ENCODE data around the gene PPM1J.

DNA sequence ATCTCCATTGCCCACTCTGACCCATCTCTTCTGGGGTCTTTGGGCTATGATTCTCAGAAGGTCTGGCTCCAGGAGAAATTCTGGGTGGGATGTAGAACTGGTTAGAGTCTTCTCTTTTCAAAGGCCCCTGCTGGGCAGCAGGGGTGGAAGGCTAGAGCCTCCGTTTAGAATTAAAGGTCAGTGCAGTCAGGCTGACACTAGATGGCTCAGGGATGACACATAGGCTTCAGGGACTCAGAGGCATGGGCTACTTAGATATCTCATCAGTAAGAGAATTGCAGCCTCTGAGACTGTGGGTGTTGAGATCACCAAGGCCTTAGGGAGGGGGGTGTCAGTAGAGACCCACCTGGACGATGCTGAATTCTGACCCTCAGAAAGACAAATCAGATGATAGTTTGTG is 12.6 kb upstream of the PPM1J start:
- TF ChIP-seq, protein P1, sequence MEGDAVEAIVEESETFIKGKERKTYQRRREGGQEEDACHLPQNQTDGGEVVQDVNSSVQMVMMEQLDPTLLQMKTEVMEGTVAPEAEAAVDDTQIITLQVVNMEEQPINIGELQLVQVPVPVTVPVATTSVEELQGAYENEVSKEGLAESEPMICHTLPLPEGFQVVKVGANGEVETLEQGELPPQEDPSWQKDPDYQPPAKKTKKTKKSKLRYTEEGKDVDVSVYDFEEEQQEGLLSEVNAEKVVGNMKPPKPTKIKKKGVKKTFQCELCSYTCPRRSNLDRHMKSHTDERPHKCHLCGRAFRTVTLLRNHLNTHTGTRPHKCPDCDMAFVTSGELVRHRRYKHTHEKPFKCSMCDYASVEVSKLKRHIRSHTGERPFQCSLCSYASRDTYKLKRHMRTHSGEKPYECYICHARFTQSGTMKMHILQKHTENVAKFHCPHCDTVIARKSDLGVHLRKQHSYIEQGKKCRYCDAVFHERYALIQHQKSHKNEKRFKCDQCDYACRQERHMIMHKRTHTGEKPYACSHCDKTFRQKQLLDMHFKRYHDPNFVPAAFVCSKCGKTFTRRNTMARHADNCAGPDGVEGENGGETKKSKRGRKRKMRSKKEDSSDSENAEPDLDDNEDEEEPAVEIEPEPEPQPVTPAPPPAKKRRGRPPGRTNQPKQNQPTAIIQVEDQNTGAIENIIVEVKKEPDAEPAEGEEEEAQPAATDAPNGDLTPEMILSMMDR (IDR thresholded peaks at IDR 0.05; ENCODE audit: low read length), result no peak
- no peak for TF ChIP-seq EZH2phosphoT487 (IDR thresholded peaks at IDR 0.05; ENCODE audit: low read length)
